Cardiac muscle cell (in vitro differentiated cells and primary cell): ENCODE results near the gene HMX2. TPM values are rescaled to one million over a fixed set of nuclear protein-coding genes. Genes with fewer than 3 reads are reported as not detected.

Experiments
- DNase-seq, 2 donors: peaks; one replicate each; pipeline versions ENCODE4 v3.0.0 to v3.0.0-alpha.2; 2010 to 2017; ENCODE audit warnings: low read depth in 1 of 2, low spot score in 1 of 2
- H3K27ac ChIP-seq: fragments of 200-600 bp; sonication (generic); 2 replicates; pipeline ENCODE4 v1.5.1; 2016
- H3K27me3 ChIP-seq: fragments of 200-600 bp; sonication (generic); 2 replicates; pipeline ENCODE4 v1.6.0; 2016; ENCODE audit warnings: control low read depth
- H3K36me3 ChIP-seq: fragments of 200-600 bp; sonication (generic); 2 replicates; pipeline ENCODE4 v1.5.1; 2016; ENCODE audit warnings: control low read depth
- H3K4me1 ChIP-seq: fragments of 200-600 bp; sonication (generic); 2 replicates; pipeline ENCODE4 v1.8.1; 2017; ENCODE audit warnings: low read depth, mild to moderate bottlenecking, mixed run types
- H3K4me3 ChIP-seq: fragments of 200-600 bp; sonication (generic); 2 replicates; pipeline ENCODE4 v1.5.1; 2016; ENCODE audit warnings: mild to moderate bottlenecking
- H3K9me3 ChIP-seq: fragments of 200-600 bp; sonication (generic); 2 replicates; pipeline ENCODE4 v1.5.1; 2017; ENCODE audit warnings: low read depth, mild to moderate bottlenecking, control low read depth
- polyA plus RNA-seq: library from polyadenylated mRNA; unstranded; fragments of >200 nt; fragmentation: Nextera tagmentation; extraction: Ambion mirVana; gene quantifications from 2 replicates; pipeline ENCODE4 v1.2.1, GENCODE V29; 2016
- total RNA-seq: library from RNA; depleted of rRNA; stranded (reverse); fragments of >200 nt; gene quantifications from 2 replicates; pipeline ENCODE4 v1.2.3, GENCODE V29; 2016
- TF ChIP-seq, protein P1 (sequence below): IDR thresholded peaks from 2 replicates; pipeline ENCODE4 v1.5.1; 2012; ENCODE audit warnings: low read depth, mild to moderate bottlenecking, low read length

HMX2 gene
- total and polyA plus RNA-seq, 2 experiments from 2014 or later: not detected

DNA sequence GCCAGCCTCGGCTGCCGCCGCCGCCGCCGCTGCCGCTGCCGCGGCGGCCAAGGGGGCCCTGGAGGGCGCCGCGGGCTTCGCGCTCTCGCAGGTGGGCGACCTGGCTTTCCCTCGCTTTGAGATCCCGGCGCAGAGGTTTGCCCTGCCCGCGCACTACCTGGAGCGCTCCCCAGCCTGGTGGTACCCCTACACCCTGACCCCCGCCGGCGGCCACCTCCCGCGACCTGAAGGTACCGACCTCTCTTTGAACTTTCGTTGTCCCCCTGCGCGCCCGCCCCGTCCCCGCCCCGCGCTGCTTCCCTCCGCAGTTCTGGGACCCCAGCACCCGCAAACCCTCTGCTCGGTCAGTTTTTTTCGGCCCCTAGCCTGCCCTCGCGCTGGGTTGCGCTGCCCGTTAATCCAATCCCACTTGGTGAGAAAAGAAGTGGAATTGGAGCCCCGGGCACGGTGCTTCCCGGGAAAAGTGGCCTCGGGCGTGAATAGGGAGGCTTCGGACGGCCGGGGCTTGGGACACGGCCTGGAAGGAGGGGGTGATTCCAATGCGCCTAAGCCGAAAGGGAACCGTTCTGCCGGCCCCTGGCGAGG is 11.6 kb upstream of the HMX2 start:
- Histone ChIP-seq H3K27me3 (peaks cover 100% of the 10 kb centered on the region), H3K4me1 (peaks cover 10% of the 10 kb centered on the region), H3K36me3 (no peaks in the 10 kb centered on the region), H3K9me3 (no peaks in the 10 kb centered on the region), H3K4me3 (peak overlapping the region; percentile 18), H3K27ac (no peak overlapping the region)
- TF ChIP-seq, protein P1, sequence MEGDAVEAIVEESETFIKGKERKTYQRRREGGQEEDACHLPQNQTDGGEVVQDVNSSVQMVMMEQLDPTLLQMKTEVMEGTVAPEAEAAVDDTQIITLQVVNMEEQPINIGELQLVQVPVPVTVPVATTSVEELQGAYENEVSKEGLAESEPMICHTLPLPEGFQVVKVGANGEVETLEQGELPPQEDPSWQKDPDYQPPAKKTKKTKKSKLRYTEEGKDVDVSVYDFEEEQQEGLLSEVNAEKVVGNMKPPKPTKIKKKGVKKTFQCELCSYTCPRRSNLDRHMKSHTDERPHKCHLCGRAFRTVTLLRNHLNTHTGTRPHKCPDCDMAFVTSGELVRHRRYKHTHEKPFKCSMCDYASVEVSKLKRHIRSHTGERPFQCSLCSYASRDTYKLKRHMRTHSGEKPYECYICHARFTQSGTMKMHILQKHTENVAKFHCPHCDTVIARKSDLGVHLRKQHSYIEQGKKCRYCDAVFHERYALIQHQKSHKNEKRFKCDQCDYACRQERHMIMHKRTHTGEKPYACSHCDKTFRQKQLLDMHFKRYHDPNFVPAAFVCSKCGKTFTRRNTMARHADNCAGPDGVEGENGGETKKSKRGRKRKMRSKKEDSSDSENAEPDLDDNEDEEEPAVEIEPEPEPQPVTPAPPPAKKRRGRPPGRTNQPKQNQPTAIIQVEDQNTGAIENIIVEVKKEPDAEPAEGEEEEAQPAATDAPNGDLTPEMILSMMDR: no peak
- no peak for DNase-seq

DNA sequence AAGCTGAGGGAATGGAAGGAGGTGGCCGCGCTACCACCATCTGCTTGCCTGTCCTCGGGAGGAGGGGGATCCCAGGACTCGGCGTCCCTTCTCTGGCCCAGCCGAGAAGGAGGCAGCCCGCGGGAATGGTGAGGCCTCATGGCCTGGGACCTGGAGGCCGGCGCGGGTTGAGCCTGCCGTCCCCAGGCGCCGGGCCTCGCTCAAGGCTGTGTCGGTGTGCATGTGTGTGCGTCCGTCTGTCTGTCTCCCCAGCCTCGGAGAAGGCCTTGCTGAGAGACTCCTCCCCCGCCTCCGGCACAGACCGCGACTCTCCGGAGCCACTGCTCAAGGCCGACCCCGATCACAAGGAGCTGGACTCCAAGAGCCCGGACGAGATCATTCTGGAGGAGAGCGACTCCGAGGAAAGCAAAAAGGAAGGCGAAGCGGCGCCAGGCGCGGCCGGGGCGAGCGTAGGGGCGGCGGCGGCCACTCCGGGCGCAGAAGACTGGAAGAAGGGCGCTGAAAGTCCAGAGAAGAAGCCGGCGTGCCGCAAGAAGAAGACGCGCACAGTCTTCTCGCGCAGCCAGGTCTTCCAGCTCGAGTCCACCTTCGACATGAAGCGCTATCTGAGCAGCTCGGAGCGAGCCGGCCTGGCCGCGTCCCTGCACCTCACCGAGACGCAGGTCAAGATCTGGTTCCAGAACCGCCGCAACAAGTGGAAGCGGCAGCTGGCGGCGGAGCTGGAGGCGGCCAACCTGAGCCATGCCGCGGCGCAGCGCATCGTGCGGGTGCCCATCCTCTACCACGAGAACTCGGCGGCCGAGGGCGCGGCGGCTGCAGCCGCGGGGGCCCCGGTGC is 10.9 kb upstream of the HMX2 start:
- no peak for DNase-seq
- Histone ChIP-seq H3K27ac (no peak overlapping the region), H3K4me3 (peak overlapping the region; percentile 5), H3K36me3 (no peaks in the 10 kb centered on the region), H3K9me3 (no peaks in the 10 kb centered on the region), H3K4me1 (peaks cover 10% of the 10 kb centered on the region), H3K27me3 (peaks cover 100% of the 10 kb centered on the region)
- TF ChIP-seq, protein P1: no peak

DNA sequence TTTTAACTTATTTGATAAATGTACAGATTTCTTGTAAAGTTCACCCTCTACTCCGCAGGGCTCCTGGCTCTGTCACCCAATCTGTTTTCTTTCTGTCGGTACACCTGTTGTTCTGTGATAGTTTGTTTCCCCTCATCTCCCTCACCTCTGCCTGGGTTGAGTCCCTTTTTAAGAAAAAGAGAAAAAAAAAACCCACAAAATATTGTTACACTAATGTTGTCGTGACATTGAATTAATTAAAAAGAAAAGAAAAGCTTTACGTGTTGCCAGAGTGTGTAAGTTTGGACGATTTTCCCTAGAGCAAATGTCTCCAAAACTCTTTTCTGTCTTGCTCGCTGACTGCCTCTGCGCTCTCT is 8.8 kb upstream of the HMX2 start:
- no peak overlapping the region for H3K4me3 ChIP-seq
- H3K4me1 ChIP-seq: peaks cover 10% of the 10 kb centered on the region
- TF ChIP-seq, protein P1: no peak
- no peaks in the 10 kb centered on the region for H3K9me3 ChIP-seq
- no peaks in the 10 kb centered on the region for H3K36me3 ChIP-seq
- H3K27me3 ChIP-seq: peaks cover 100% of the 10 kb centered on the region
- H3K27ac ChIP-seq: no peak overlapping the region
- DNase-seq: no peak

DNA sequence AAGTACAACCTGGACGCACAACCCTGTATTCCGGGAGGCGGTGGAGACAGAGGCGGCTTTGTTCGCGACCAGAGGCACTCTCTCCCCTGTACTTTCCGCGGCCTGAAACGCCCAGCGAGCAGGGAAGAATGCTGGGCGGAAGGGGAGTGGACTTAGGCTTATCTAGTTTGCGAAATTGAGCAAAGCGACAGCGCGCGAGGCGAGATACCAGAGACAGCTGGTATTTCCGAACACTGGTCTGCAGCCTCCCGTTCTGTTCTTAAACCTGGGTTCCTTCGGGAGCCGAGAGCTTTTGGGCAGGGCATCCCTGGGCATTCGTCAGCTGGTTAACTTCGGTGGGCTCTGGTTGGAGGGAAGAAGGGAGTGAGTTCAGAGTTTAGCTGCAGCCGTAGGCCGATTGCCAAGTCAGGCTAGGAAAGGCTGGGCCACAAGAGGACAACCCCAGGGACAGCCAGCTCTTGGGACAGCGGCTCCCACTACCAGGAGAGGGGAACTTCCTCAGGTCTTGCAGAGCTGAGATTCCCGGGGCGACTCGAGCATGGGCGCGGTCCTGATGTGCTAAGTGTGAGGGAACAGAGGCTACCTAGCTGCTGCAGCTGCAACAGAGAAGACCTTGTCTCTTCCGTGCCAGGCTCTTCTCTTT is 8.3 kb upstream of the HMX2 start:
- TF ChIP-seq, protein P1: no peak
- H3K4me1 ChIP-seq: peaks cover 10% of the 10 kb centered on the region
- no peaks in the 10 kb centered on the region for H3K36me3 ChIP-seq
- no peak overlapping the region for H3K4me3 ChIP-seq
- H3K9me3 ChIP-seq: no peaks in the 10 kb centered on the region
- peak; percentile 62 to 84 for DNase-seq
- peaks cover 100% of the 10 kb centered on the region for H3K27me3 ChIP-seq
- H3K27ac ChIP-seq: no peak overlapping the region

DNA sequence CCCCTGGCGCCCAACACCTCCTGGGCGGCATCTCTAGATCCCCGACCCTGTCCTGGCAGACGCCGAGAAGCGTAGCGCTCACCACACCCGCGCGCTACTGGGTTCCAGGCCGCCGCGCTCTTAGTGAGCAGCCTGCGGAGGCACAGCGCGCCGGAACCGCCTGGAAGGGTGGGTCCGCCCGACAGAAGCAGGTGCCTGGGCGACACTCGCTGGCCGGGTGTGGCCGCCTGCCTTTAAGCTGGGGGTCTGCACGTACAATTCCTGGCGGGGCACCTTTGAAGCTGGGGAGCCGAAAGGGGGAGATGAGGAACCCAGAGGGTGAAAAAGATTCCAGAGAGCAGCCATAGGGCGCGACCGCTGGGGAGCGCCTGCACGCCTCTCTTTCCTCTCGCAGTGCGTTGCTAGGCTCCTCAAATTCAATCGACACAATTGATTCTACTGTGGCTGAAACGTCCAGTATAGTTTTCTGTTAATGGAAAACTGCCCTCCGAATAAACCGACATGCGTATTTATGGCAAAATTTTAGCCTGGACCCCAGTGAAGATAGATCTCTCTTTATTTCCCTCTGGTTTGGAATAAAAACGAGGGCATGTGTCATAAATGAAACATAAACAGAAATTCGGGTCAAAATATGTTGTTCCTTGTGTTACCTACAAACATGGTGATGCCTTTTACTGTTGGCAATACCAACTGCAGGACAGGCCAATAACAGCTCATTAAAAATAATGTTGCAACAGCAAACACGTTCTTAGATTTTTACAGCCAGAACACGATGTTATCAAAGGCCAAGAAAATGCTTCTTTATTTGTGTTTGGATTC is 7.6 kb upstream of the HMX2 start:
- TF ChIP-seq, protein P1: no peak
- Histone ChIP-seq H3K4me3 (no peak overlapping the region), H3K36me3 (no peaks in the 10 kb centered on the region), H3K27ac (no peak overlapping the region), H3K4me1 (peaks cover 6% of the 10 kb centered on the region), H3K9me3 (no peaks in the 10 kb centered on the region), H3K27me3 (peaks cover 100% of the 10 kb centered on the region)
- DNase-seq: no peak
